CD4-positive, alpha-beta T cell treated with Interleukin-15 for 4 hours (primary cell): ENCODE measurements around the gene LCN6.
"Not testable (repeated sequence)": the region's sequence is repeated elsewhere in the genome, so short reads cannot be mapped to it uniquely, and the experiment has no call there.

Source experiments
- DNase-seq: peaks from one replicate; pipeline ENCODE4 v3.0.0-alpha.2; 2020; ENCODE audit warnings: low spot score

Gene LCN6

DNA sequence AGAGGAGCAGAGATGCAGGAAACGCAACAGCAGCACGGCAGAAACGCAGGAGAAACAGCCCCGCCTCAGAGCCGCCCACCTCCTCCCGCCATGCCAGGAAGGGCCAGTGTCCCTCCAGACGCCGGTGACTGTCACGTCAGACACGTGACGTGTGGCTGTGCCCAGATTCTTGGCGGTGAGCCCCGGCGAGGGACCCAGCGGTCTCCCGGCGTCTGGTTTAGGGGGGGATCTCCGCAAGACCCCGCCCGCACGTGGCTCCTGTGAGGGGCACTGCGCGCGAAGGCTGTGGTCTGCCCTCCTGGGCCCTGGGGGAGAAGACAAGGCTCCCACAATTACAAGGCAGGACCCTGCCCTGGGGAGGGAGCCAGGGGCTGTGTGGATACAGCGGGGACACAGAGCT, 12.1 kb upstream of the LCN6 start:
- DNase-seq: no peak

DNA sequence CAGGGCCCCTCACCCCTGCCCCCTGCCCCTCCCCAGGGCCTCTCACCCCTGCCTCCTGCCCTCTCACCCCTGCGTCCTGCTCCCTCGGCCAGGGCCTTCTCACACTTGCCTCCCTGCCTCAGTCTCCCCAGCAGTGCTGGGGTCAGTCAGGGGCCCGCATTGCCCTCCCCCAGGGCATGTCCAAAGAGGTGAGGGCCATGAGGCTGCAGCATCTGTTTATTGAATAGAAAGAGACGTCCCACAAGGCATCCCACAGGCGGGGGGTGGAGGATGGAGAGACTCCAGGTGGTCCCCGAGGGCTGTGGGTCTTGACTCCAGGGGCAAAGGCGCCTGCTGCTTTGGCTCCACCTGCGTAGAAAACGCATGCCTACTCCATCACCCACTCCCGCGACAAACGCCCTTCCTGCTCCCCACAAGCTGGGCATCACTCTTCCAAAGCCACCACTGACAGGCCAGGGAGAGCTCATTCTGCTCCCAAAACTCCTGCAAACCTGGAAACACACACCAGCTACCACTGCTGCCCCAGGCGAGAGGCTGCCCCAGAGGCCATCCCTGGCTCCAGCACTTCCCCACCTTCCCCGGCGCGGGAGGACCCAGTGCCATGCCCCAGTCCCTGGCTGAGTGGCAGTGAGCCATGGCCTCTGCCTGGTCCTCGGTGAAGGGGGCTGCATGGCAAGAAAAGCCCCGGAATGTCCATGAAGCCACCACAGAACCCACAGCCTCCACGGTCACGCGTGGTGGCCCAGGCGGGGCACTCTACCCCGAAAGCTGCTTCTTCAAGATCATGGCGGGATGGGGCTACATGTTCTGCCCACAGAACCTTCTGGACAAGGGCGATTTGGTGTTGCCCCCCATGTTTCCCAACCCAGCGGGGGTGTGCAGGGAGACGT, 11.4 kb upstream of the LCN6 start:
- no peak for DNase-seq

DNA sequence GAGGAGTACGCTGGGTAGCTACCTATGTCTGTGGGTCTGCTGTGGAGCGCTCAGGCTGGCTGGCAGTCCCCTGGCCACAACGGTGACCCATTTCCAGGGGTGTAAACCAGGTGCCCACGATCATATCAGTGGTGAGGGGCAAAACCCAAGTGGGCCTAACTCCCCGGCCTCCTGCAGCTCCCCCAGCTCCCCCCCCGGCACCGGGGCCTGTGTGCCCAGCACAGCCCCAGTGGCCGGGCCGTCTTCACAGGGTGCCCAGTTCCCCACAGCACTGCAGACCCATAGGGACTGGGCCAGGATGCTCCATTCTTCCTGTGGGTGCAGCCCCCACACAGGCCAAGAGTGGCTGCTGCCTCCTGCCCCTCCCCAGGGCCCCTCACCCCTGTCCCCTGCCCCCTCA, 10.7 kb upstream of the LCN6 start:
- DNase-seq: no peak

DNA sequence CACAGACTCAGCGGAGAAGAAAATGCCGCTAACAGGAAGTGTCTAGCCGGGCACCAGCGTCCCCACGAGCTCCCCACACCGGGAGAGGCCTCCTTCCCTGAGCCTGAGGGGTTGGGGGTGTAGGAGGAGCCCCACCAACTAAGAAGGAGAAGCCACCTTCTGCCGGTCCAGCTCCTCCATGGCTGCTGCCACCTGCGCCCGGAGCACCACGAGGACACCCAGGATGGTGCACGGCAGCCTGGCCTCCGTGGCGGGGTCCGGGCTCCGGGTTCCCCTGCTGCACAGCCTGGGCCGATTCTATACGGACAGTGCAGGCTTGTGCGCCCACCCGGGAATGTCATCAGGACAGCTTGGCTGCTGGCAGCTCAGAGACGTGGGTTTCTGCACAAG, 9.4 kb upstream of the LCN6 start:
- DNase-seq: no peak

DNA sequence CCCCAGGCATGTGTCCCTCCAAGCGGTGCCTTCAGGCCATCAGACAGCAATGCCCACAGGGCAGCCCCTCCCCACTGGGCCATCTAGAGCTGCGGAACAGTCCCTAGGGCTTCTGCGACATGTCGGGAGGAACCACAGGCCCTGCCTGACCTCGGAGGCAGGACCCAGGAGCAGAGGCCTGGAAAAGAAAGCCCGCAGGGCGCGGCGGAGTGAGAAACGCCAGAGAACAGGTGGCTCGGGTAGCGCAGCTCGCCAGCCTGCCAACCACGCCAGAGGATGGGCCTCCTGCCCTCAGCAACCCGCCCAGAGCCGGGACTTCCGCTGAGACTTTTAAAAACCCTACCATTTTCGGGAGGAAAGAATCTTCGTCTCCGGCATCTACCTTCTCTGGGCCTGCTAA, 9.0 kb upstream of the LCN6 start:
- no peak for DNase-seq

DNA sequence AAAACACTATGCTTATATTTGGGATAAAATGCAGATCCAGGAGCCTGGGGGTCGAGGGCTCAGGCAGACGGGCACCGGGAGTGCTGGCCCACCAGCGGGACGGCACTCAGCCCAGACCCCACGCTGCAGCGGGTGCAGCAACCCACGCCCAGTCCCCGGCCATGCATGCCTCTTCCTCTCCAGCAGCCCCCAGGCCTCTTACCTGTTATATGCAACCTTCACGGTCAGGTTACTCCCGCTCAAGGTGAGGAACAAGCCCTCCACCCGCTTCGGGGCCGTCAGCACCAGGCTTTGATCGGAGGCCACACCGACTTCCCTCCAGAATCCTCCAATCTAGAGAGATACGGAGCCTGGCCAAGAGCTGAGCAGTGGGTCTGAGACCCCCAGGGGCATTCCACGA, 8.5 kb upstream of the LCN6 start:
- no peak for DNase-seq

DNA sequence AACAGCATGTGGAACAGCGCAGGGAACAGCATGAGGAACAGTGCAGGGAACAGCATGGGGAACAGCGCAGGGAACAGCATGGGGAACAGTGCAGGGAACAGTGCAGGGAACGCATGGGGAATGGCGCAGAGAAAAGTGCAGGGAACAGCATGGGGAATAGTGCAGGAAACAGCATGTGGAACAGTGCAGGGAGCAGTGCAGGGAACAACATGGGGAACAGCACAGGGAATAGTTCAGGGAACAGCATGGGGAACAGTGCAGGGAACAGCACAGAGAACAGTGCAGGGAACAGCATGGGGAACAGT, 7.8 kb upstream of the LCN6 start:
- DNase-seq: no peak

DNA sequence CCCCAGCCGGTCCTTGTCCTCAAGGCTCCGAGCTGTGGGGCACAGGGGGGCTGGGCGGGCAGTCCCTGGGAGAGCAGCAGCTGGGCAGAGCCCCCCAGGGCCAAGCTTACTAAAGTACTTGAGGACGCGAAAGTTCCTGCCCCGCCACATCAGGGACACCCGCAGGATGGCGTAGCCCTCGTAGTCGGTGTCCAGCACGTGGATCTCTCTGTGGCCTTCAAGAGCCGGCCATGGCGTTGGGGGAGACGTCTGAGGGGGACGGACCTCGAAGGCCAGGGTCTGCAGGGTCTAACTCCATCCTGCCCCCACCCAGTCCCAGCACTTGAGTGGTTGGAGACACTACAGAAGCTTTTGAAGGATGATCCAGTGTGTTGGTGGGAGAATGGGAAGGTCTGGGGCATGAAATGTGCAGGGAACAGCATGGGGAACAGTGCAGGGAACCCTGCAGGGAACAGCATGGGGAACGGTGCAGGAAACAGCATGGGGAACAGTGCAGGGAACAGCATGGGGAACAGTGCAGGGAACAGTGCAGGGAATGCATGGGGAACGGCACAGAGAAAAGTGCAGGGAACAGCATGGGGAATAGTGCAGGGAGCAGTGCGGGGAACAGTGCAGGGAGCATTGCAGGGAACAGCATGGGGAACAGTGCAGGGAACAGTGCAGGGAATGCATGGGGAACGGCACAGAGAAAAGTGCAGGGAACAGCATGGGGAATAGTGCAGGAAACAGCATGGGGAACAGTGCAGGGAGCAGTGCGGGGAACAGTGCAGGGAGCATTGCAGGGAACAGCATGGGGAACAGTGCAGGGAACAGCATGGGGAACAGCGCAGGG, 7.2 kb upstream of the LCN6 start:
- DNase-seq: not testable (repeated sequence)

DNA sequence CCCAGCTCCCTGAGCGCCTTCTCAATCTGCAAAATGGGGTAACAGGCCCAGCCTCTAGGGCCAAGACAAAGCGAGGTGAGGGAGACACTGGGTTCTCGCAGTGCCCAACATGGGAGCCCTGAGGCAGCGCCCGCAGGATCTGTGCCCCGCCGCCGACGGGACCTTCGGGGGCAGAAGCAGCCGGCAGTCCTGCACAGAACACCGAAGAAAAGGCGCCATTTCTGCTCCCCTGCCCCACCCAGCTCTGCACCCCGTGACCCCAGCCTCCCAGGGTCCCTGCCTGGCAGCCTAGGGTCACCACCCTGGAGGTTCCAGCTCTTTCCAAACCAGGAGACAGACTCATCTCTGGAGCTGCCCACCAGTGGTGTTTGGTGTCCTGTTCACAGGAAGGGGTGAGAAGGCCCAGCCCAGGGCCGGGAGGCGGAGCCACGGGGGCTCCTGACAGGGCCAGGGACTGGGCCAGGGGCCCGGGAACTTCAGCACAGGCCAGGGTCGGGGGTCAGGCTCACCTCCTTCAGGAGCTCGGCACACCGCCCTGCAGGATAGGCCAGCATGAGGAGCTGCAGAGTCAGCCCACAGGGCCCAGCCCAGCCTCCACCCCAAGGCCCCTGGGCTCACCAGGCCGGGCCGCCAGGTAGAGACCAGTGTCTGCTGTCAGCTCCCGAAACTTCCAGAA, 6.4 kb upstream of the LCN6 start:
- no peak for DNase-seq

DNA sequence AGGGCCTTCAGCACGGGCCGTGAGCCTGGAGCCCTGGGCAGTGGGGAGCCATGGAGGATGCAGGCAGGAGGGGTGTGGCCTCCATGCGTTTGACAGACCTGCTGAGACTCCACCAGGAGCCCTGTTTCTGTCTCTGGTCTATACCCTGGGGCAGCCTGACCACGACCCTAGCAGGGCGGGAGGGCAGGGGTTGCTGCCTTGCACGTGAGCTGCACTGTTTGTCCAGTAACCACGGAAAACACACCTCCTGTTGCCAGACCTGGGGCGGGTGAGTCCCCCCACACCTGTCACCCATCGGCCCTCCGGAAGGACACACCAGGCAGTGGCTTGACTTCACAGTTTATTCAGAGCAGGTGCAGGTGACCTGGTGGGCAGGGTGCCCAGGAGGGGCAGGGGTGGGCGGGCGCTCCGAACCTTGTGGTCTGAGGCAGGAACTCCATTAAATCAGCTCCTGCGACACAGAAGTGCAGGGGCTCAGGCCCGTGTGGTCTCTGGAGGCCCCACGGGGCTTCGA, 5.8 kb upstream of the LCN6 start:
- DNase-seq: no peak

DNA sequence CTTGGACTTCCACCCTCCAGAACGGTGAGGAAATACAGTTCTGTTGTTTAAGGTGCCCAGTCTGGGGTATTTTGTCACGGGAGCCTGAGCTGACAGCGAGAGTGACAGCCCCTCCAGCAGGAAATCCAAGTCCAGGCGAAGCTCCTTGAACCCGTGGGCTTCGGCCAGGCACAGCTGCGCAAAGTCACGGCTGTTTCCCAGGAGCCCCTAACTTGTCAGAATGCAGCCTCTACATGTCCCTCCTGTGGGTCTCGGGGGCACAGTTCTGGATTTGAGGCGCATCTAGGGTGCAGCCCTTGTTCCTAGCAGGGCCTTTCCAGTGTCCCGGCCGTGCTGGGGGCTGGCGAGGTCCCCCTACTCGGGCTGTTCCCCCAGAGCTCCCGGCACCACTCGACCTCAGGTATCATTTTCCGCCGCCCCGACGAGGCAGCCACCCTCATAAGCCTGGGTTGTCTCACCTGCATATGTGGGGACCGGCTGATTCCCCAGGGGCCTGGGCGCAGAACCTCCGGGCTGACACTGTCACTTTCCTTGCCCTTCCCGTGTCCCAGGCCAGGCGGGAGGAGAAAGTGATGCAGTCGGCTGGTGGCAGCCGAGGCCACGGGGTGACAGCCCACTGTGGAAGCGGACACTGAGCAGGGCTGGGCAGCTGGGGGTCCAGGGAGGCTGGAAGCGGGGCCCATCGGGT, 5.2 kb upstream of the LCN6 start:
- no peak for DNase-seq

DNA sequence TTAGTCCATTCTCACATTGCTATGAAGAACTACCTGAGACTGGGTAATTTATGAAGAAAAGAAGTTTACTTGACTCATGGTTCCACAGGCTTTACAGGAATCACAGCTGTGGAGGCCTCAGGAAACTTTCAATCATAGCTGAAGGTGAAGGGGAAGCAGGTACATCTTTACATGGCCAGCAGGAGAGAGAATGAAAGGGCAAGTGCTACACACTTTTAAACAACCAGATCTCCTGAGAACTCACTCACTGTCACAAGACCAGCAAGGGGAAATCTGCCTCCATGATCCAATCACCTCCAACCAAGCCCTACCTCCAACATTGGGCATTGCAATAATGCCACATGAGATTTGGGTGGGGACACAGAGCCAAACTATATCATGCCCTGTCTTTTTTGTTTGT, 3.5 kb upstream of the LCN6 start:
- DNase-seq: no peak

DNA sequence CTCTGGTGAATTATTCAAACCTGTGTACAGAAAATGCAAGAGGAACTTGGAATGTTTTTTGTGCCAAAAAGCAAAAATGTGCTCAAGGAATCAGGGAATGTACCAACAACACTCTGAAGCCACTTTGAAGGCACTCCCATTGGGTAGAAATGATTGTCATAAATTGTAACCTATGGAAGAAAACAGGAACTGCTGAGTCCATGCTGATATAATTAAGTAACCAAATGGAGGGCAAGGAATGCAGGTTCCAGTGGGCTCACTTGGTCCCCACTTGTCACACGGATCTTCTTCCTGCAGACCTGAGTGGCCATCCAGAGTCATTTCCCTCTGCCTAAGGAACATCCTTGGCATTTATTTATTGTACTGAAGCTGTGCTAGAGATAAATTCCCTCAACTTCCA, 2.9 kb upstream of the LCN6 start:
- no peak for DNase-seq

DNA sequence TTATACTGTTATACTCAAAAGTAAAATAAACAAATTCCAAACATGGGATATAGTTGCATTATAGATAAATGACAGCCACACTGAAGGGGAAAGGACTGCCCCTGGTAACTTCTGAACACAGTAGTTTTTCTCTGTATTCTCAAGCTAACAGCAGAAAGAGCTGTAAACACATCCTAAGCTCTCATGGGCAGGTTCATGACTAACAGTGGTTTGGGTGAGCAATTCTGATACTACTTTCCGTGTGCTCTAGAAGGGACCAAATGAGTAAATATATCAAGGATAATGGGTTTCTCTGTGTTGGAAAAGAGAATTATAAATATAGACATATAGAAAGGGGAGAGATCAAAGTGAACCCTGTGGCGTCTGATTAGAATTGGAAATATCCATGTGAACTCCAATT, 2.2 kb upstream of the LCN6 start:
- no peak for DNase-seq

DNA sequence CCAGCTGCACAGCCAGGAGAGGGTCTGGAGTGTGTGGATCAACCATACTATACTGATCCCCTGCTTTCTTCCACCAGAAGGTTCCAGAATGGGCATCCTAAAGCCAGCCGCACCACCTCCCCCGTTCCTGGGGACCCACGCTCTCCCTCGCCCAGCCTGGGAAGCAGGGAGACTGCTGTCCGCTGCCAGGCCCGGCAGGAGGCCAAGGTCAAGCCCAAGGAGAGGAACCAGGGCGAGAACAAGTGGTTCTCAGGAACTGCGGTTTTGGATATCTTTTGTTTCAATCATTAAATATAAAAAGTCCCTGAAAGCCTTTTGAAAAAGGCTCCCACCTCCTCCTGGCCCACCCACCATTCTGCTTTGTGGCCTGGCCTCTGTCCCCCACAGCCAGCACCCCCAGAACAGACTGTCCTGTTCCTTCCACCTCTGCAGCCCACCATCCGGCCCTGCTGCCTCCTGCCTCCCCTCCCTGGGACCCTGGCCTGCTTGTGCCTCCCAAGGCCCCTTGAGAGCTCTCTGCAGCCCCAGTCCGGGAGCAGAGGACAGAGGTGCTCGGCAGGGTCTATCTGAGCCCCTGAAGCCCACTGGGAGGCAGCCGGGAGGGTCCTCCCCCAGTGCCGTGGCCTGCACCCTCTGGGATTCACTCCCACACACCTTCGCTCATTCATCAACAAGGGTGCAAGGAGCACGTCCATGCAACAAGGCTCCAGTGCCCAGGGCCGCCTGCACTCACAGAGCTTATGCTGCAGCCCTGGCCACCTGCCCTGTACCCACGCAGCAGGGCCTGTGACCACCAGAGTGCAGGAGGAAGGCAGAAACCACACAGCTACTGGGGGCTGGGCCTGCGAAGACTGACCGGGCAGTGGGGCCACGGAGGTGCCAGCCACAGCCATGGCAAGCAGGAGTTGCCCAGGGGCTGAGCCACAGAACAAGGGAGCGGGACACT, 614 bp upstream of the LCN6 start:
- no peak for DNase-seq

DNA sequence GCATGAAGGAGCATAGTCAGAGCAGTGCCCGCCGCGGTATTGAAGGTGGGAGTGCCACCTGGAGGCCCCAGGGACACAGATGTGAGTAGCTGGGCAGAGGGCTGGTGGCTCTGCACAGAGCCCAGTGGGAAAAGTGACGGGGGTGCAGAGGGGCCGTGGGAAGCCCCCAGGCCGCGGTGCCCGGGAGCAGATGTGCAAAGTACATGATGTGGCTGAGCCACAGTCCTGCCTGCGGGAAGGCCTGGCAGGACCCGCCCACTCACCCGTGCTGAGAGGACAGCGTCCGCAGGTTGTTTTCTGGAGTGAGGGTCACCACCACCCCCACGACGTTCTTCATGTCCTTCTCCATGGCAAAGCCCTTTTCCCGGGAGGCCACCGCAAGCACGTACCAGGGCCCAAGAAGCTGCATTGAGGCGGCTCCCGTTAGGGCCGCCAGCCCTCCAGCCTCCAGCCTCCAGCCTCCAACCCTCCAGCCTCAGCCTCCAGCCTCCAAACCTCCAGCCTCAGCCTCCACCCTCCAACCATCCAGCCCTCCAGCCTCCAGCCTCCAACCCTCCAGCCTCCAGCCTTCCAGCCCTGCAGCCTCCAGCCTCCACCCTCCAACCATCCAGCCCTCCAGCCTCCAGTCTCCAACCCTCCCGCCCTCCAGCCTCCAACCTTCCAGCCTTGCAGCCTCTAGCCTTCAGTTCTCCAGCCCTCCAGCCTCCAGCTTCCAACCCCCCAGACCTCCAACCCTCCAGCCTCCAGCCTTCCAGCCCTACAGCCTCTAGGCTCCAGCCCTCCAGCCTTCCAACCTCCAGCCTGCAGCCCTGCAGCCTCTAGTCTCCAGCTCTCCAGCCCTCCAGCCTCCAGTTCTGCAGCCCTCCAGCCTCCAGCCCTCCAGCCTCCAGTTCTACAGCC, 914 bp downstream of the LCN6 start:
- no peak for DNase-seq

DNA sequence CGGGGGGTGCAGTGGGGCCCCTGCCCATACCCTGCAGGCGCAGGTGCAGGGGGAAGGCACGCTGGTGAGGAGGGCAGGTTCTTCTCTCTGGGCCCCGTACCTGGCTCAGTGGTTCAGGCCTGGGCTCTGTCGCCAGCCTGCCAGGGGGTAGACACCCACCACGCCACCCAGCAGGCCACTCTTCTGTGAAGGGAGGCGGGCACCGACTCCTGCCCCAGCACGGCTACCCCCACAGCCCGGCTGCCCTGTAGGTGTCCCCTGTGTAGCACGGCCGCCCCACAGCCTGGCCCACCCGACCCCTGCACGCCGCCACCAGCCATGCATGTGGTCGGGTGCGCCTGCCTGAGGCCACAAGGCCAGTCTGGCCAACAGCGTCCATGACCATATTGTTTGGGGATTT, 1.7 kb downstream of the LCN6 start:
- DNase-seq: no peak

DNA sequence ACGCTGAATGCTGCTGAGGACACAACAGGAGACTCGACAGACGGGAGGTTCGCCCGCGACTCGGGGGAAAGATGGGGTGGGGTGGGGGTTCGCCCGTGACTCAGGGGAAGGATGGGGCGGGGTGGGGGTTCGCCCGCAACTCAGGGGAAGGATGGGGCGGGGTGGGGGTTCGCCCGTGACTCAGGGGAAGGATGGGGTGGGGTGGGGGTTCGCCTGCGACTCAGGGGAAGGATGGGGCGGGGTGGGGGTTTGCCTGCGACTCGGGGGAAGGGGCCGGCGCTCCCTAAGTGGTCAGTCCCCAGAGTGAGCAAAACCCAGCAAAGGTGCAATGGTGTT, 2.2 kb downstream of the LCN6 start:
- DNase-seq: no peak

DNA sequence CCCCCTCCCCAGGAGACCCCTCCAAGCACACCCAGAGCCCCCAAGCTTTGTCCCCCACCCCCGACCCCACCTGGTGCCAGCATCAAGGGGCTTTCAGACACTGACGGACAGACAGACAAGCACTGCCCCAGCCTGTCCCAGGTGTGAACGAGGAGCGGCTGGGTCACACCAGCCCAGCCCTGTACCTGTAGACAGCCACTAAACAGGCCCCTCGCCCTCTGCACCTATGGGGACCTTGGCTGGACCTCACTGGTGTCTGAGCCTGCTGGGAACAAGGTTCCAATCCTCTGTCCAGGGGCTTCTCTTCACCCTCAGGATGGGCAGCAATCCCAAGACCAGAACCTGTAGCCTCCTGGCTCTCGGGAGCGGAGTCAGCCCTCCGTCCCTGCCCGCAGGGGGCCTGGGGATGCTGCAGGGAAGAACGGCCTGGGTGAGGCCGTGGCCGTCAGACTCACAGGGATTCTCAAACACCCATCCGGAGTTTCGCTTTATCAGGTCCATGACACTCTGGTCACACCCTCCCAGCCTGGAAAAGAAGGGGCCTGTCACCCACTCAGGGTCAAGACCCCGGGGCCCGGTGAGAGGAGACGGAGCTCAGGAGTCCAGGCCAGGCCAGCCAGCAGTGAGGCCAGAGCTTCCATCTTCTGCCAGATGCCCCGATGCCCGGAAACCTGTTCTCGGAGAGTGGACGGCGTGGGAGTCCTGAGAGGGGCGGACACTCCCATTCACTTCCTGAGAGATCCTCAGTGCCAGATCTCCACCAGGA, 2.8 kb downstream of the LCN6 start:
- DNase-seq: no peak
